T-helper 9 cell (primary cell): Measurements from ENCODE around the gene TOLLIP.
A peak's percentile ranks its signal among the peaks of the same experiment; 100 is the strongest.

Source experiments
- DNase-seq: peaks from one replicate; pipeline ENCODE4 v3.0.0-alpha.2; 2020

Gene TOLLIP

DNA sequence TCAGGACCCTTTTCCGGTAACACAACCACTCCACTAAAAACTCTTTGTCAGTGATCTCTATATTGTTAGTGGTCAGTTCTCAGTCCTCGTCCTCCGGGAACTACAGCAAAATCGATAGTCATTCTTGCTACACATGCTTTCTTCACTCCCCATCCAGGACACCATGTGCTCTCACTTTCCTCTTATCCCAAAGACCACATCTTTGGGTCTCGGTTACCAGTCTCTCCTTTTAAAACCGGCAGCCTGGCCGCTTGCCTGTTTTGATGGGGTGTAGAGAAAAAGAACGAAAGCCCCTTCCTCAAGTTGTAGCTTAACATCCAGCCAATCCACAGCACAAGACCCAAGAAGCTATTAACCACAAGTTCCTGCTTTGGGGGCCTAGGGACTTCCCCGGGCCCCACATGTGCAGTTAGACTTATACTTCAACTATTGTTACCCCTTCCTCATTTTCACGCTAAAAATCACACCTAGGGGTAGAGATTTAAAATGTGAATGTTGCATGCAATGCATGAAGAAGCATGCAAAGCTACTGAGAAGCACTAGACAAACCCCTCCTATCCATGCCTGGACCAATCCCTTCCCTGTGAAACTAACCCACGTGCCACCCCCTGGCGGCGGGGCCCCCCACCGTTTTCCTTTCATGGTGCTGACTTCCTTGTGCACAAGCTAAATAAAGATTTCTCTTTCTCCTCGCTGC, 1.5 kb upstream of the TOLLIP start:
- DNase-seq = no peak

DNA sequence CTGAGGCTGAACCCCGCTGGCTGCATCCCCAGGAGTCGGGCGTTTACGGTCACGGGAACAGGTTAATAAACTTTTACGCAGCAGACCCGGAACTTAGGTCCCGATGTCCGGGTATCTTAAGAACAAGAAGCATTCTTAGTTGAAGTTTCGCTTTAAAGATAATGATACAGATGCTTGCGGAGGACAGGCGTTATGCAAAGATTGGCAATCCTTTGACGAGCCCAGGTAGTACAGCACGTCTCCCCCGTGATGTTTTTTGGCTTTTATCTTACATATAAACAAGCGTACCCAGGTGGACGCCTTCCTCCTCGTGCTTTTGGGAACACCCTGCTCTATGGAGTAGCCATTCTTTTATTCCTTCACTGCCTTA, 871 bp upstream of the TOLLIP start:
- DNase-seq = no peak

- peak; percentile 9 for DNase-seq
Observed at GRCh38 chr11:1308743-1309497, 512 bp downstream of the TOLLIP start.

GRCh38 chr11:1307998-1308742, 1.3 kb downstream of the TOLLIP start:
- DNase-seq = no peak

DNA sequence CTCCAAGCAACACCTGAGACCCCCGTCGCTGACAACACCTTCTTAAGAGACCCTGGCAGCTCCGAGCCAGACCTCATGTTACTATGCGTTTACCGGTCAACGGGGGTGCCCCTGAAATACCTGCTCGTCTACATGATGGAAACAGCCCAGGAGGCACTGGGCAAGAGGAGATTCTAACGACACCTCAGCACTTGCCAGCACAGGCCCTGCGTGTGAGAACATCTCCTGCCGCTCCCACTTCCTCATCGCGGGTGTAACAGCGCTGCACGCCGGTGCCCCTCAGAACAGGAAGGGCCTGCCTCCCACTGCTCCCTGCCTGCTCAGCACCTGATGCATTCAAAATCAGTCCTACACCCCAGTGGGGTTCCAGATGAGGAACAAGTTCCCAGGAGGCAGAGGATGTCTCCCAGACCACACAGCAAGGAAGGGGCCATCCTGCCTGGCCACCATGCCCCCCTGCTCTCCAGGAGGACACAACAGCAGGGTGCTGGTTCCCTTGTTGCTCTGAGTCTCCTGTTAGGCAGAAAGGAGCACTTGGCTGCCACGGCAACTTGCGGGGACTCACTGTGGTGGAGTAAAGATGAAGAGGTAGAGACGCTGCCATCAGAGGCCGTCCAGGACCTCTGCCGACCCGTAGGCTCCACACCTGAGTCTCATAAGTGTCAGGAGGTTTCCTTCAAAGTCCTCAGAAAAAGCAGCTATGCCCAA, 2.1 kb downstream of the TOLLIP start:
- DNase-seq = no peak

- DNase-seq = no peak
Observed at GRCh38 chr11:1306186-1307162, 3.0 kb downstream of the TOLLIP start.

GRCh38 chr11:1305501-1306056, 3.9 kb downstream of the TOLLIP start:
- no peak for DNase-seq

DNA sequence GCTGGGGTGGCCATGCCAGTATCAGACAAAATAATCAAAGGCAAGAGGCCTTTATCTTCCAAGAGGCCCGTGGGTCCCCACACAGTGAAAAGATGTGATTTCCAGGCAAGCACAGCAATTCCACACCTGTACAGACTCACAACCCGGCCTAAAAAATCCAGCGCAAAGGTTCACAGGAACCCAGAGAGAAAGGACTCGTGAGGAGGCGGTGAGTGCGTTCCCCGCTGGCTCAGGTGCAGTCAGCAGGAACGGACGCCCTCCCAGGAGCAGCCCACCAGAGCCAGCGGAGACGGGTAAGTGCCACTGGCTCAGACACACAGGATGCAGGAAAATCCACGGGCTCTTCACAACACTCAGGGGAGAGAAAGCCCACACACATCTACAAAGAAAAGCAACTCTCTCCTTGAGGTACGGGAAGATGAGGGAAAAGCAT, 4.4 kb downstream of the TOLLIP start:
- no peak for DNase-seq

DNA sequence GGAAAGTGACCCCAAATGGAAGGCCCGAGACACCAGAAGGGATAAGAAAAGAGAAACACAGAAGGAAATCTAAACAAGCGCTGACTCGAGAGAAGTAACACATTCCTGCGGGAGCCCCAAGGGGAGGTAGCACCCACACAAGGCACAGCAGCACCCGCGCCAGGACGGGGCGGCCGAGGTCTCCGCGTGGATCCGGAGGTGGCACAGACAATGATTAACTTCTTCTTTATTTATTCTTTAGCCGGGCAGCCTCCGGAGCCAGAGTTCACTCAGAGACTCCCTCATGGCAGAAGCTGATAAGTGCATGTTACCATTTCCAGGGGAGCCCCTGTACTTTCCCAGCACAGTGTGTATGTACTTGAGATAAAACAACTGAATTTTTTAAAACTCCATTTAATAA, 5.1 kb downstream of the TOLLIP start:
- no peak for DNase-seq

DNA sequence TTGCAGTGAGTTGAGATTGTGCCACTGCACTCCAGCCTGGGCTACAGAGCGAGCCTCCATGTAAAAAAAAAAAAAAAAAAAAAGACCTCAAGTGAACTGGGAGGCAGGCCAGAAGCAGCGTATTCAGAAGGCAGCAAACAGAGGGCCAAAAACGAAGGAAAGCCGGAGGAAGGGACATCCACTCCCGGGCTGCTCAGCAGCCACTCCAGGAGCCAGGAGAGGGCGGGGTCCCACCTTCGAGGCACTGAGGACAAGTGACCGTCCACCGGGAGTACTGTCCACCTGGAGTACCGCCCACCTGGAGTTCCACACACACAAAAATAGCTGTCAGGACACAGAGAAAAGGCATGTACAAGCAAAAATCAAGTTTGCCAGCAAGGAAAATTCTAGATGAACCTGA, 5.5 kb downstream of the TOLLIP start:
- no peak for DNase-seq

GRCh38 chr11:1303126-1303821, 6.2 kb downstream of the TOLLIP start:
- DNase-seq = no peak

DNA sequence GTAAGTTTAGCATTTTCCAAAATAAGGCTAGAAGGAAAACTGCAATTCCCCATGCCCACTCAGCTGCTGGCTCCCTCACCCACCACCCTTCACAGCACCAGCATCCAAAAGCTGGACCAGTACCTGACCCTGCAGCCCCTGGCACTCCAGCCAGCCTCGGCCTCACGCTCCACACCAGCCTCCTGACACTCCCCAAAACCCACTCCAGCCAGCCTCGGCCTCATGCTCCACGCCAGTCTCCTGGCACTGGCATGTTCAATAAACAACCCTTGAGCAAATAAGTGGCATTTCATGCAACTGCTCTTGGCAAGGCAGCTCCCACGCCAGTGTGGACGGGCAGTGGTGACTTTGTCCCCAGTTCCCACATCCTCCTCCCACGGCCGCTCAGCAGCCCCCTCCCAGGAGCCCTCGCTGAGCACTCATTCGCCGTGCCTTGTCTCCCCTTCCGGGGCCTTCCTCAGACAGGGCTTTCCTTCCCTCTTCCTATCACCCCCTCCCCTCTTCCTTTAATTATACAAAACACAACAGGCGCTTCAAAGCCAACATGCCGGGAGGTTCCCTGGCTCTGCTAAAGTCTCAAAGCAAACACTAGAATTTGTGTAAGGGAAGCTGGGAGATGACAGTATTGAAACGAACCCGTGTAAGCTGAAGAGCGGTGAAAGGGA, 6.8 kb downstream of the TOLLIP start:
- DNase-seq = no peak

DNA sequence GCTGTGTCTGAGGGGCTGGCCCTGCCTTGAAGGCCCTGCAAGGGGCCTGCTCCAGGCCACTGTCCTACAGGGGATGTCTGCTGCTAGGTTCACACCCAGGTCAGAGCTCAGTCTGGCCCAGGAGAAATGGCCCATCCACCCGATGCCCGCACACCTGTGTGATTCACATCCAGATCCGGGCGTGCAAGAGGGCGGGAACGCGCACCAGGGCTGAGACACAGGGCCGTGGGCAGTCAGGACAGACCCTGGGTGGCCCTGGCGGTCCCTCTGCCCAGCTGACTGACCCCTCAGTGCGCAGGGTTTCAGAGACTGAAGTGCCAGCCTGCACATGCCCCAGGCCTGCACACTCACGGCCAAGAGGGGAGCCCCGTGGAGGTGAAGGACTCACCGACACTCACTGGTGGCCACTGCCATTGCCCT, 7.4 kb downstream of the TOLLIP start:
- no peak for DNase-seq

DNA sequence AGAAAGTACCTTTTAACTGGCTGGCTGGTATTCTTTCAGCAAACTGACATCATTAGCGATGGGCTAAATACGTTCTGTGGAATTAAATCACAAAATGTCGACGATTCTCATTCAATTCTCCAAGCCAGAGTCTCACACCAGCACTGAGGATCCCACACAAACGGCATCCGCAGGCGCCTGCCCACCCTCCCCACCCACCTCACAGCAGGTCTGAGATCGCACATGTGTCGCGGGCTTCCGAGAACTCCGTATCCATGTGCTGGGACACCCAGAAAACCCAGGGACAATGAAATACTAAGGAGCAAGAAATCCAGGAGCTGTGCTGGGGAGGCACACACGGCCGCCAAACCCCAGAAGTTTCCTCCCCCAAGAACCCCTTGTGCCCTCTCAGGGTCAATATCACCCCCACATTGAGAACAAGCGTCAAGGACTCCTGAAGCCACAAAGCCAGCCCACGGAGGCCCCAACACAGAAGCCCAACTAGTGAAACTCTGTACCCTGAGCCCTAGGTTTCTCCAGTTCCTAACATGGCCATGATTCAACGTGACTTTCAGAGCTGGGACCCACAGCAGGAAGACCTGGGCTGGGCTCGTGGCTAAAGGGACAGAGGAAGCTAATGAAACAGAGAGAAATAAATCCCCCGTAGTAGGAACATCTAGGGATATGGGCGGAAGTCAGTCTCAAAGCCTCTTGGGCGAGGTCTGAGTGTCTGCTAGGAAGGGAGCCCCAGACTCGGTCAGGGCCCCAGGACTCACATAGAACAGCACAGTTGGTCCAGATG, 8.0 kb downstream of the TOLLIP start:
- DNase-seq = no peak

DNA sequence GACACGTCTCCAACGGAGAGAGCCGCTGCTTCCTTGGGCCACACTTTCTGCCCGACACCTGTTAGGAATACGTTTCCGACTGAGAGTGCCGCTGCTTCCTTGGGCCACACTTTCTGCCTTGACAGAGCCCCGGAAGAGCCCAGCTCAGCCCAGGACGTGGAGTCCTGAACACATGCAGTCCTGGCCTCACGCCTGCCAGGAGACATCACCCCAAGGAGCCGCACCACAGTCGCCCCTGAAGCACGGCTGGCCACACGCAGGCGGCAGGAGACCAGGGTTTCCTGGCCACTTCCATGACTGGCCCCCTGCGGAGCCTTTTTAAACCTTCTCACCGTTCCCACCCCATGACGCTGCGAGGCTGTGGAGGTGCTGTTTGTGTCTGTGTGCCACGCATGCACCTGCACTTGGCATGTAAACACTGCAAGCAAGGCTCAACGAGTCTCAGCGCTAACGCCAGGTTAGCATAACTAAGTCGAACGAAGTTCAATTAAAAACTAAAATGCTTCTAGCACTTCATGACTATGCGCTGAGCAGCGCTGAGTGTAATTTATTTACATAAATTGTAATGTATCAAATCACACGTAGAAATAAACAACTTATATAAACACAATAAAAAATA, 8.8 kb downstream of the TOLLIP start:
- no peak for DNase-seq

DNA sequence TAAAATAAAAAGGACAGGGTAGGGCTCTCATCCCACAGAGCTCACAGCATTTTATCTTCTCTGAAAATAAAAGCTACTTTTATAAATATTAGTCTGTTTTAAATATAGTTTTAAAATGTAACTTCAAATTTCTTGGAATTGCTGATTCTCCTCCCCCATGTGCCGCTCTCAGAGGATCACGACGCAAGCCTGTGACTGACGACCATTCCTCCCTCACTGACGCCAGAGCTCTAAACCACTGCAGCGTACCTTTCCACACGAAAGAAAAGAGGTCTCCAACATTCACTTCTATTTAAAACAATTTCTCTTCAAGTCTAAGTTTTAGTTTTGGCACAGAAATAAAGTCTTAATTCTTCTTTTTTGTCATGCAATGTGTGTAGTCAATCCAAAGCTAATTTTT, 9.3 kb downstream of the TOLLIP start:
- no peak for DNase-seq

DNA sequence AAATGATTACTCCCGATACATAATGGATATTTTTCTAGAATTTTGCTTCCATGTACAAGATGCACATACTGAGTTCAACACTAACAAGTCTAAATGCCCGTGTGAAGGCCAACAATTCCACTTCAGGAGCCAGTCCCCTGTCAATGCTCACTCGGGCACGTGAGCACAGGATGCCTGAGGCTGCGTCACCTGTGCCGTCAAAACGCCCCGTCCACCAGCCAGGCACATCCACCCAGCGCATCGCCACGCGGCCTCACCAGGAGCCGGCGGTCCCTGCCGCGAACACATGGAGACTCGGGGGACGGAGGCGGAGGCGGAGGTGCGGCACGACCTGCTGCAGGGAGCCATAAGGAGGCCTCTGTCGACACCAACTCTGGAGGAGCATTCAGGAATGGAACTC, 9.8 kb downstream of the TOLLIP start:
- no peak for DNase-seq

GRCh38 chr11:1298695-1299492, 10.5 kb downstream of the TOLLIP start:
- no peak for DNase-seq
